GM23338 (cell line): ENCODE measurements around the gene VEGFB. TPM values are rescaled to one million over a fixed set of nuclear protein-coding genes. Genes with fewer than 3 reads are reported as not detected.

ENCODE experiments used
- ATAC-seq: fragments of 200-7000 bp; cut with Tn5 transposase; 3 replicates; pipeline ENCODE4 v1.9.1; 2020
- DNase-seq: peaks from one replicate; pipeline ENCODE4 v3.0.0-alpha.2; 2015; ENCODE audit warnings: low spot score
- H2AFZ ChIP-seq: fragments of 200-600 bp; sonication (generic); 2 replicates; pipeline ENCODE4 v1.8.0; 2016; ENCODE audit warnings: antibody characterized with exemption, mild to moderate bottlenecking, moderate library complexity
- H3F3A ChIP-seq: fragments of 200-600 bp; sonication (generic); replicated peaks from 2 replicates; pipeline ENCODE4 v1.8.0; 2017; ENCODE audit warnings: antibody characterized with exemption, mixed run types, low read depth
- H3K27ac ChIP-seq: fragments of 200-600 bp; sonication (generic); 2 replicates; pipeline ENCODE4 v1.6.1; 2016; ENCODE audit warnings: low read depth
- H3K27me3 ChIP-seq: fragments of 200-600 bp; sonication (generic); 2 replicates; pipeline ENCODE4 v1.8.0; 2016; ENCODE audit warnings: mild to moderate bottlenecking, mixed run types, moderate library complexity; ENCODE audit not compliant: insufficient read depth
- H3K36me3 ChIP-seq: fragments of 200-600 bp; sonication (generic); 2 replicates; pipeline ENCODE4 v1.8.0; 2016; ENCODE audit warnings: mild to moderate bottlenecking; ENCODE audit not compliant: insufficient read depth
- H3K4me1 ChIP-seq: fragments of 200-600 bp; sonication (generic); 2 replicates; pipeline ENCODE4 v1.8.0; 2016; ENCODE audit warnings: mild to moderate bottlenecking, moderate library complexity; ENCODE audit not compliant: insufficient read depth
- H3K4me2 ChIP-seq: fragments of 200-600 bp; sonication (generic); 2 replicates; pipeline ENCODE4 v1.7.1; 2017; ENCODE audit warnings: mixed run types
- H3K4me3 ChIP-seq: fragments of 200-600 bp; sonication (generic); 2 replicates; pipeline ENCODE4 v1.6.1; 2016; ENCODE audit warnings: mixed run types
- H3K79me2 ChIP-seq: fragments of 200-600 bp; sonication (generic); replicated peaks from 2 replicates; pipeline ENCODE4 v1.8.0; 2017; ENCODE audit warnings: mild to moderate bottlenecking; ENCODE audit not compliant: insufficient read depth
- H3K9me2 ChIP-seq: fragments of 200-600 bp; sonication (generic); 2 replicates; pipeline ENCODE4 v1.8.0; 2017; ENCODE audit not compliant: insufficient read depth
- H4K20me1 ChIP-seq: fragments of 200-600 bp; sonication (generic); replicated peaks from 2 replicates; pipeline ENCODE4 v1.8.0; 2017; ENCODE audit warnings: mild to moderate bottlenecking; ENCODE audit not compliant: insufficient read depth
- H3K27ac Mint-ChIP-seq: 2 replicates; pipeline ENCODE4 v1.8.0; 2020; ENCODE audit warnings: inconsistent platforms, mild to moderate bottlenecking, moderate library complexity, mixed read lengths
- H3K27me3 Mint-ChIP-seq: 3 replicates; pipeline ENCODE4 v1.8.0; 2022; ENCODE audit warnings: low read depth, mild to moderate bottlenecking, moderate library complexity, mixed read lengths, inconsistent platforms; ENCODE audit not compliant: insufficient read depth, poor library complexity
- H3K36me3 Mint-ChIP-seq: 3 replicates; pipeline ENCODE4 v1.8.0; 2021; ENCODE audit warnings: low read depth, mild to moderate bottlenecking, inconsistent platforms, moderate library complexity, mixed read lengths
- H3K4me1 Mint-ChIP-seq: 3 replicates; pipeline ENCODE4 v1.8.0; 2020; ENCODE audit warnings: mild to moderate bottlenecking, inconsistent platforms, mixed read lengths
- H3K4me3 Mint-ChIP-seq: 3 replicates; pipeline ENCODE4 v1.8.0; 2021; ENCODE audit warnings: moderate library complexity, mild to moderate bottlenecking, inconsistent platforms, mixed read lengths
- H3K9me3 Mint-ChIP-seq: 3 replicates; pipeline ENCODE4 v1.8.0; 2020; ENCODE audit warnings: moderate library complexity, mild to moderate bottlenecking, inconsistent platforms, mixed read lengths
- CREB1 ChIP-seq: fragments of 250-450 bp; sonication (Bioruptor Pico); IDR thresholded peaks from 2 replicates; pipeline ENCODE4 v1.5.0; 2020; ENCODE audit warnings: low read depth, mild to moderate bottlenecking, moderate library complexity
- EZH2 ChIP-seq: fragments of 200-600 bp; sonication (generic); IDR thresholded peaks from one replicate; pipeline ENCODE4 v1.8.0; 2017; ENCODE audit warnings: antibody characterized with exemption, mild to moderate bottlenecking, low read depth; ENCODE audit not compliant: unreplicated experiment
- EZH2phosphoT487 ChIP-seq: fragments of 200-600 bp; sonication (generic); IDR thresholded peaks from one replicate; pipeline ENCODE4 v1.8.1; 2018; ENCODE audit warnings: antibody characterized with exemption; ENCODE audit not compliant: unreplicated experiment
- JUNB ChIP-seq: IDR thresholded peaks from one replicate; pipeline ENCODE4 v1.6.1; 2016; ENCODE audit warnings: antibody characterized with exemption; ENCODE audit not compliant: unreplicated experiment
- NANOG ChIP-seq: IDR thresholded peaks from 2 replicates; pipeline ENCODE4 v1.6.1; 2016; ENCODE audit warnings: antibody characterized with exemption, borderline replicate concordance
- POLR2AphosphoS5 ChIP-seq: IDR thresholded peaks from 2 replicates; pipeline ENCODE4 v1.6.1; 2016; ENCODE audit warnings: antibody characterized with exemption, low read depth
- STAT1 ChIP-seq: IDR thresholded peaks from one replicate; pipeline ENCODE4 v1.6.1; 2016; ENCODE audit warnings: antibody characterized with exemption; ENCODE audit not compliant: unreplicated experiment
- ZNF114 ChIP-seq: fragments of 250-450 bp; sonication (Bioruptor Pico); IDR thresholded peaks from 2 replicates; pipeline ENCODE4 v1.5.0; 2020; ENCODE audit warnings: mild to moderate bottlenecking, moderate library complexity
- ZNF331 ChIP-seq: fragments of 250-450 bp; sonication (Bioruptor Pico); IDR thresholded peaks from 2 replicates; pipeline ENCODE4 v1.5.0; 2020; ENCODE audit warnings: low read depth, mild to moderate bottlenecking, moderate library complexity
- polyA plus RNA-seq: library from polyadenylated mRNA; unstranded; fragments of >200 nt; fragmentation: Nextera tagmentation; extraction: Ambion mirVana; gene quantifications from 2 replicates; pipeline ENCODE4 v1.2.1, GENCODE V29; 2016
- total RNA-seq: library from RNA; depleted of rRNA; stranded (reverse); fragments of >200 nt; shearing (Covaris generic); gene quantifications from 2 replicates; pipeline ENCODE4 v1.2.3, GENCODE V29; 2014
- TF ChIP-seq, protein P1 (sequence below): IDR thresholded peaks from one replicate; pipeline ENCODE4 v1.6.1; 2018; ENCODE audit warnings: antibody characterized with exemption; ENCODE audit not compliant: unreplicated experiment
- TF ChIP-seq, protein P2 (sequence below): IDR thresholded peaks from 2 replicates; pipeline ENCODE4 v1.6.1; 2016; ENCODE audit warnings: antibody characterized with exemption
- TF ChIP-seq, protein P3 (sequence below), 2 experiments: fragments of 200-600 bp in 1 of 2; sonication (generic) in 1 of 2; conservative IDR thresholded peaks; 2 replicates each; pipeline versions ENCODE4 v1.5.1 to v1.6.1; 2016 to 2017; ENCODE audit warnings: antibody characterized with exemption in 2 of 2, low read depth in 2 of 2, mild to moderate bottlenecking in 2 of 2, moderate library complexity in 1 of 2
- TF ChIP-seq, protein P4 (sequence below): fragments of 250-450 bp; sonication (Bioruptor Pico); IDR thresholded peaks from 2 replicates; pipeline ENCODE4 v1.5.0; 2020; ENCODE audit warnings: mild to moderate bottlenecking, moderate library complexity

Gene VEGFB
- total and polyA plus RNA-seq, 2 experiments from 2014 or later, result 20.8 to 25.8 TPM

DNA sequence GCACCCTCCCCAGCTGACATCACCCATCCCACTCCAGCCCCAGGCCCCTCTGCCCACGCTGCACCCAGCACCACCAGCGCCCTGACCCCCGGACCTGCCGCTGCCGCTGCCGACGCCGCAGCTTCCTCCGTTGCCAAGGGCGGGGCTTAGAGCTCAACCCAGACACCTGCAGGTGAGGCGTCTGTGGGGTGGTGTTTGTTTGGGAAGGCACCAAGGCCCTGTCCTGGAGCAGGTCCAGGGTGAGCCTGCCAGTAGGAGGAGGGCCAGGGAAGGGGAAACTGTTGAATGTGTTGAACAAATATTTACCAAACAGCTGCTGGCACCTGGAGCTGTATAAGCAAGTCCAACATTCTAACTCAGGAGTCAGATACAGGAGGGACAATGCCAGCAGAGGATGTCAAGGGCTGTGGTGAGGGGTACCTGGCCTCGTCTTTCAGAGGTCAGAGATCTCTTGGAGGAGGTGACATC, 3.1 kb downstream of the VEGFB start:
- no peak overlapping the region for H3K4me3 Mint-ChIP-seq
- peaks cover 9% of the 10 kb centered on the region for H3K79me2 ChIP-seq

More for the DNA sequence above, 3.1 kb downstream of the VEGFB start:
- no peak overlapping the region for H3K4me3 ChIP-seq
- no peak for TF ChIP-seq EZH2phosphoT487
- TF ChIP-seq, protein P1, sequence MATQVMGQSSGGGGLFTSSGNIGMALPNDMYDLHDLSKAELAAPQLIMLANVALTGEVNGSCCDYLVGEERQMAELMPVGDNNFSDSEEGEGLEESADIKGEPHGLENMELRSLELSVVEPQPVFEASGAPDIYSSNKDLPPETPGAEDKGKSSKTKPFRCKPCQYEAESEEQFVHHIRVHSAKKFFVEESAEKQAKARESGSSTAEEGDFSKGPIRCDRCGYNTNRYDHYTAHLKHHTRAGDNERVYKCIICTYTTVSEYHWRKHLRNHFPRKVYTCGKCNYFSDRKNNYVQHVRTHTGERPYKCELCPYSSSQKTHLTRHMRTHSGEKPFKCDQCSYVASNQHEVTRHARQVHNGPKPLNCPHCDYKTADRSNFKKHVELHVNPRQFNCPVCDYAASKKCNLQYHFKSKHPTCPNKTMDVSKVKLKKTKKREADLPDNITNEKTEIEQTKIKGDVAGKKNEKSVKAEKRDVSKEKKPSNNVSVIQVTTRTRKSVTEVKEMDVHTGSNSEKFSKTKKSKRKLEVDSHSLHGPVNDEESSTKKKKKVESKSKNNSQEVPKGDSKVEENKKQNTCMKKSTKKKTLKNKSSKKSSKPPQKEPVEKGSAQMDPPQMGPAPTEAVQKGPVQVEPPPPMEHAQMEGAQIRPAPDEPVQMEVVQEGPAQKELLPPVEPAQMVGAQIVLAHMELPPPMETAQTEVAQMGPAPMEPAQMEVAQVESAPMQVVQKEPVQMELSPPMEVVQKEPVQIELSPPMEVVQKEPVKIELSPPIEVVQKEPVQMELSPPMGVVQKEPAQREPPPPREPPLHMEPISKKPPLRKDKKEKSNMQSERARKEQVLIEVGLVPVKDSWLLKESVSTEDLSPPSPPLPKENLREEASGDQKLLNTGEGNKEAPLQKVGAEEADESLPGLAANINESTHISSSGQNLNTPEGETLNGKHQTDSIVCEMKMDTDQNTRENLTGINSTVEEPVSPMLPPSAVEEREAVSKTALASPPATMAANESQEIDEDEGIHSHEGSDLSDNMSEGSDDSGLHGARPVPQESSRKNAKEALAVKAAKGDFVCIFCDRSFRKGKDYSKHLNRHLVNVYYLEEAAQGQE, result no peak
- TF ChIP-seq POLR2AphosphoS5, result no peak
- no peak for TF ChIP-seq ZNF114
- TF ChIP-seq, protein P2, sequence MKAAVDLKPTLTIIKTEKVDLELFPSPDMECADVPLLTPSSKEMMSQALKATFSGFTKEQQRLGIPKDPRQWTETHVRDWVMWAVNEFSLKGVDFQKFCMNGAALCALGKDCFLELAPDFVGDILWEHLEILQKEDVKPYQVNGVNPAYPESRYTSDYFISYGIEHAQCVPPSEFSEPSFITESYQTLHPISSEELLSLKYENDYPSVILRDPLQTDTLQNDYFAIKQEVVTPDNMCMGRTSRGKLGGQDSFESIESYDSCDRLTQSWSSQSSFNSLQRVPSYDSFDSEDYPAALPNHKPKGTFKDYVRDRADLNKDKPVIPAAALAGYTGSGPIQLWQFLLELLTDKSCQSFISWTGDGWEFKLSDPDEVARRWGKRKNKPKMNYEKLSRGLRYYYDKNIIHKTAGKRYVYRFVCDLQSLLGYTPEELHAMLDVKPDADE, result no peak
- no peak for TF ChIP-seq STAT1
- TF ChIP-seq, protein P3, sequence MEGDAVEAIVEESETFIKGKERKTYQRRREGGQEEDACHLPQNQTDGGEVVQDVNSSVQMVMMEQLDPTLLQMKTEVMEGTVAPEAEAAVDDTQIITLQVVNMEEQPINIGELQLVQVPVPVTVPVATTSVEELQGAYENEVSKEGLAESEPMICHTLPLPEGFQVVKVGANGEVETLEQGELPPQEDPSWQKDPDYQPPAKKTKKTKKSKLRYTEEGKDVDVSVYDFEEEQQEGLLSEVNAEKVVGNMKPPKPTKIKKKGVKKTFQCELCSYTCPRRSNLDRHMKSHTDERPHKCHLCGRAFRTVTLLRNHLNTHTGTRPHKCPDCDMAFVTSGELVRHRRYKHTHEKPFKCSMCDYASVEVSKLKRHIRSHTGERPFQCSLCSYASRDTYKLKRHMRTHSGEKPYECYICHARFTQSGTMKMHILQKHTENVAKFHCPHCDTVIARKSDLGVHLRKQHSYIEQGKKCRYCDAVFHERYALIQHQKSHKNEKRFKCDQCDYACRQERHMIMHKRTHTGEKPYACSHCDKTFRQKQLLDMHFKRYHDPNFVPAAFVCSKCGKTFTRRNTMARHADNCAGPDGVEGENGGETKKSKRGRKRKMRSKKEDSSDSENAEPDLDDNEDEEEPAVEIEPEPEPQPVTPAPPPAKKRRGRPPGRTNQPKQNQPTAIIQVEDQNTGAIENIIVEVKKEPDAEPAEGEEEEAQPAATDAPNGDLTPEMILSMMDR (conservative IDR thresholded peaks at IDR 0.05; ENCODE audit: low read depth in 2 of 2), result no peak
- TF ChIP-seq ZNF331 (CRISPR knock-in tag), result no peak
- TF ChIP-seq NANOG, result no peak
- TF ChIP-seq, protein P4, sequence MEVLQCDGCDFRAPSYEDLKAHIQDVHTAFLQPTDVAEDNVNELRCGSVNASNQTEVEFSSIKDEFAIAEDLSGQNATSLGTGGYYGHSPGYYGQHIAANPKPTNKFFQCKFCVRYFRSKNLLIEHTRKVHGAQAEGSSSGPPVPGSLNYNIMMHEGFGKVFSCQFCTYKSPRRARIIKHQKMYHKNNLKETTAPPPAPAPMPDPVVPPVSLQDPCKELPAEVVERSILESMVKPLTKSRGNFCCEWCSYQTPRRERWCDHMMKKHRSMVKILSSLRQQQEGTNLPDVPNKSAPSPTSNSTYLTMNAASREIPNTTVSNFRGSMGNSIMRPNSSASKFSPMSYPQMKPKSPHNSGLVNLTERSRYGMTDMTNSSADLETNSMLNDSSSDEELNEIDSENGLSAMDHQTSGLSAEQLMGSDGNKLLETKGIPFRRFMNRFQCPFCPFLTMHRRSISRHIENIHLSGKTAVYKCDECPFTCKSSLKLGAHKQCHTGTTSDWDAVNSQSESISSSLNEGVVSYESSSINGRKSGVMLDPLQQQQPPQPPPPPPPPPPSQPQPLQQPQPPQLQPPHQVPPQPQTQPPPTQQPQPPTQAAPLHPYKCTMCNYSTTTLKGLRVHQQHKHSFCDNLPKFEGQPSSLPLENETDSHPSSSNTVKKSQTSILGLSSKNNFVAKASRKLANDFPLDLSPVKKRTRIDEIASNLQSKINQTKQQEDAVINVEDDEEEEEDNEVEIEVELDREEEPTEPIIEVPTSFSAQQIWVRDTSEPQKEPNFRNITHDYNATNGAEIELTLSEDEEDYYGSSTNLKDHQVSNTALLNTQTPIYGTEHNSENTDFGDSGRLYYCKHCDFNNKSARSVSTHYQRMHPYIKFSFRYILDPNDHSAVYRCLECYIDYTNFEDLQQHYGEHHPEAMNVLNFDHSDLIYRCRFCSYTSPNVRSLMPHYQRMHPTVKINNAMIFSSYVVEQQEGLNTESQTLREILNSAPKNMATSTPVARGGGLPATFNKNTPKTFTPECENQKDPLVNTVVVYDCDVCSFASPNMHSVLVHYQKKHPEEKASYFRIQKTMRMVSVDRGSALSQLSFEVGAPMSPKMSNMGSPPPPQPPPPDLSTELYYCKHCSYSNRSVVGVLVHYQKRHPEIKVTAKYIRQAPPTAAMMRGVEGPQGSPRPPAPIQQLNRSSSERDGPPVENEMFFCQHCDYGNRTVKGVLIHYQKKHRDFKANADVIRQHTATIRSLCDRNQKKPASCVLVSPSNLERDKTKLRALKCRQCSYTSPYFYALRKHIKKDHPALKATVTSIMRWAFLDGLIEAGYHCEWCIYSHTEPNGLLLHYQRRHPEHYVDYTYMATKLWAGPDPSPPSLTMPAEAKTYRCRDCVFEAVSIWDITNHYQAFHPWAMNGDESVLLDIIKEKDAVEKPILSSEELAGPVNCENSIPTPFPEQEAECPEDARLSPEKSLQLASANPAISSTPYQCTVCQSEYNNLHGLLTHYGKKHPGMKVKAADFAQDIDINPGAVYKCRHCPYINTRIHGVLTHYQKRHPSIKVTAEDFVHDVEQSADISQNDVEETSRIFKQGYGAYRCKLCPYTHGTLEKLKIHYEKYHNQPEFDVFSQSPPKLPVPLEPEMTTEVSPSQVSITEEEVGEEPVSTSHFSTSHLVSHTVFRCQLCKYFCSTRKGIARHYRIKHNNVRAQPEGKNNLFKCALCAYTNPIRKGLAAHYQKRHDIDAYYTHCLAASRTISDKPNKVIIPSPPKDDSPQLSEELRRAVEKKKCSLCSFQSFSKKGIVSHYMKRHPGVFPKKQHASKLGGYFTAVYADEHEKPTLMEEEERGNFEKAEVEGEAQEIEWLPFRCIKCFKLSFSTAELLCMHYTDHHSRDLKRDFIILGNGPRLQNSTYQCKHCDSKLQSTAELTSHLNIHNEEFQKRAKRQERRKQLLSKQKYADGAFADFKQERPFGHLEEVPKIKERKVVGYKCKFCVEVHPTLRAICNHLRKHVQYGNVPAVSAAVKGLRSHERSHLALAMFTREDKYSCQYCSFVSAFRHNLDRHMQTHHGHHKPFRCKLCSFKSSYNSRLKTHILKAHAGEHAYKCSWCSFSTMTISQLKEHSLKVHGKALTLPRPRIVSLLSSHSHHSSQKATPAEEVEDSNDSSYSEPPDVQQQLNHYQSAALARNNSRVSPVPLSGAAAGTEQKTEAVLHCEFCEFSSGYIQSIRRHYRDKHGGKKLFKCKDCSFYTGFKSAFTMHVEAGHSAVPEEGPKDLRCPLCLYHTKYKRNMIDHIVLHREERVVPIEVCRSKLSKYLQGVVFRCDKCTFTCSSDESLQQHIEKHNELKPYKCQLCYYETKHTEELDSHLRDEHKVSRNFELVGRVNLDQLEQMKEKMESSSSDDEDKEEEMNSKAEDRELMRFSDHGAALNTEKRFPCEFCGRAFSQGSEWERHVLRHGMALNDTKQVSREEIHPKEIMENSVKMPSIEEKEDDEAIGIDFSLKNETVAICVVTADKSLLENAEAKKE (CRISPR knock-in tag), result no peak
- no peak for TF ChIP-seq EZH2
- TF ChIP-seq JUNB, result no peak
- no peak for TF ChIP-seq CREB1 (CRISPR knock-in tag)
- peaks cover 13% of the 10 kb centered on the region; the same call in 1 of the 2 replicates for H3K27me3 ChIP-seq
- Mint-ChIP-seq H3K4me1 (peaks cover 18% of the 10 kb centered on the region), H3K9me3 (no peaks in the 10 kb centered on the region), H3K27ac (no peak overlapping the region), H3K27me3 (peaks cover 32% of the 10 kb centered on the region), H3K36me3 (peaks cover 8% of the 10 kb centered on the region)
- H3K9me2 ChIP-seq, result no peaks in the 10 kb centered on the region
- no peak overlapping the region for H3K27ac ChIP-seq
- H3F3A ChIP-seq, result peaks cover 29% of the 10 kb centered on the region
- H3K4me1 ChIP-seq, result peaks cover 11% of the 10 kb centered on the region; the same call in 1 of the 2 replicates
- no peak overlapping the region for H2AFZ ChIP-seq
- H4K20me1 ChIP-seq, result no peaks in the 10 kb centered on the region
- H3K4me2 ChIP-seq, result no peak overlapping the region
- ATAC-seq, result no peak
- H3K36me3 ChIP-seq, result no peaks in the 10 kb centered on the region
- no peak for DNase-seq
